GM19025 (cell line): ENCODE results near the gene MAST3.

Experiments used
- ATAC-seq: cut with Tn5 transposase; IDR thresholded peaks from one replicate; pipeline ENCODE4 v1.9.1; 2021; ENCODE audit warnings: mild to moderate bottlenecking, low read depth, moderate library complexity; ENCODE audit not compliant: unreplicated experiment

MAST3 gene

GRCh38 chr19:18131841-18132596, 34.4 kb downstream of the MAST3 start:
- ATAC-seq, result no peak

- ATAC-seq, result no peak
These were observed 38.4 kb downstream of the MAST3 start for GRCh38 chr19:18135712-18136584.

- no peak for ATAC-seq
These were observed 39.7 kb downstream of the MAST3 start for GRCh38 chr19:18137242-18137641.

- no peak for ATAC-seq
These were observed 40.2 kb downstream of the MAST3 start for GRCh38 chr19:18137657-18138339.

- no peak for ATAC-seq
These were observed 42.9 kb downstream of the MAST3 start for GRCh38 chr19:18140473-18140872.

DNA sequence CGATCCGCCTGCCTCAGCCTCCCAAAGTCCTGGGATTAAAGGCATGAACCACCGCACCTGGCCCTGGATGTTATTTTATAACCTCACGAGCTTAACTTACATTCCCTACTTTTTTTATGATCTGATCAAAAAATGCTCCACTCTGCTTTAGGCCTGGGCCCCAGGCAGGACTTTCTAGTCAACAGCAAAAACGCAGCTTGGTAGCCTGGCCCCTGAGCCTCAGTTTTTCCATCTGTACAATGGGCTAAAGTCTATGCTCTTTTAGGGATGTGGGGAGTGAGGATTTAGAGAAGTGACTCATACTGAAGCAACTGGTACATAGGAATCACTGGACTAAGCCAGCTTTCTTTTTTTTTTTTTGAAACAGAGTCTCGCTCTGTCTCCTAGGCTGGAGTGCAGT, 43.5 kb downstream of the MAST3 start:
- ATAC-seq, result no peak

DNA sequence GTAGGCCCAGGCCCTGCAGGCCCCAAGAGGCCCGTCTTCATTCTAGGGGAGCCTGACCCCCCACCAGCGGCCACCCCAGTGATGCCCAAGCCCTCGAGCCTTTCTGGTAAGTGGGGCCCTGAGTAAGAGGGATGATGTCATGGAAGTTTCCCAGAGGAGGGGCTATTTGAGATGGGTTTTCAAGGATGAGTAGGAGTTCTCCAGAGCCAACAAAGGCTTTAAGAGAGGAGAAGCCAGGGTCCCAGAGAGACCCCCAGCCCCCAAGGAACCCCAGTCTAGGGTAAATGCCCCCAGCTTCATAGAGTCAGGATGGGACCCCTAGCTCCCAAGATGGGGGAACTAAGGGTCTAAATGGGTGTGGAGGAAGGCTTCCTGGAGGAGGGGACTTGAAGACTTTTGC, 46.3 kb downstream of the MAST3 start:
- no peak for ATAC-seq

- ATAC-seq, result no peak
These were observed 46.8 kb downstream of the MAST3 start for GRCh38 chr19:18144361-18144760.

GRCh38 chr19:18144906-18145305, 47.3 kb downstream of the MAST3 start:
- no peak for ATAC-seq

GRCh38 chr19:18145391-18145999, 47.9 kb downstream of the MAST3 start:
- no peak for ATAC-seq

DNA sequence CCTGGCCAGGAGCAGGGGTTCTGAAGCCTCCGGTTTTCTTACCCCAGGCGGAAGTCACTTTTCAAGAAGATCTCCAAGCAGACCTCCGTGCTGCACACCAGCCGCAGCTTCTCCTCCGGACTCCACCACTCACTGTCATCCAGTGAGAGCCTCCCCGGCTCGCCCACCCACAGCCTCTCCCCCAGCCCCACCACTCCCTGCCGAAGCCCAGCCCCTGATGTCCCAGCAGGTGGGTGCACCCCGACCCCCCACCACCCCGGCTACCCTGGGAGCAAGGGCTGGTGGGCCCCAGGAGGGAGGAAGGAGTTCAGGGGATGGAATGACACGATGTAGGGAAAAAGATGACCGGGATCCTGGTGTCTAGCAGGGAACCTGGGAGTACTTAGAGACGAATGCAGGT, 49.8 kb downstream of the MAST3 start:
- ATAC-seq, result no peak

DNA sequence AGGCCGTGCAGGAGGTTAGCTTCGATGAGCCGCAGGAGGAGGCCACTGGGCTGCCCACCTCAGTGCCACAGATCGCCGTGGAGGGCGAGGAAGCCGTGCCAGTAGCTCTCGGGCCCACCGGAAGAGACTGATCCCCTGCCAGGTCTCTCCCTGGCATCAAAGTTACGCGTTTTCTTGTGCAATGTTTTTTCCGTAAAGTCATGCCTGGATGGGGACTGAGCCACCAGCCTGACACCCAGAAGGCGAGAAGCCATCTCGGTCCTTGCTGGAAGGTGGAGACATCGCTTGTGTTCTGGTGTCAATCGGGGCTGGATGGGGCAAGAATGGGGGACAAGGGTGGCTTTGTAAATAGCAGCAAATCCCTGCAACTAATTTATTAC, 52.0 kb downstream of the MAST3 start:
- no peak for ATAC-seq

- ATAC-seq, result no peak
These were observed 53.4 kb downstream of the MAST3 start for GRCh38 chr19:18150776-18151624.

GRCh38 chr19:18152442-18152816, 54.9 kb downstream of the MAST3 start:
- ATAC-seq, result peak; percentile 48

DNA sequence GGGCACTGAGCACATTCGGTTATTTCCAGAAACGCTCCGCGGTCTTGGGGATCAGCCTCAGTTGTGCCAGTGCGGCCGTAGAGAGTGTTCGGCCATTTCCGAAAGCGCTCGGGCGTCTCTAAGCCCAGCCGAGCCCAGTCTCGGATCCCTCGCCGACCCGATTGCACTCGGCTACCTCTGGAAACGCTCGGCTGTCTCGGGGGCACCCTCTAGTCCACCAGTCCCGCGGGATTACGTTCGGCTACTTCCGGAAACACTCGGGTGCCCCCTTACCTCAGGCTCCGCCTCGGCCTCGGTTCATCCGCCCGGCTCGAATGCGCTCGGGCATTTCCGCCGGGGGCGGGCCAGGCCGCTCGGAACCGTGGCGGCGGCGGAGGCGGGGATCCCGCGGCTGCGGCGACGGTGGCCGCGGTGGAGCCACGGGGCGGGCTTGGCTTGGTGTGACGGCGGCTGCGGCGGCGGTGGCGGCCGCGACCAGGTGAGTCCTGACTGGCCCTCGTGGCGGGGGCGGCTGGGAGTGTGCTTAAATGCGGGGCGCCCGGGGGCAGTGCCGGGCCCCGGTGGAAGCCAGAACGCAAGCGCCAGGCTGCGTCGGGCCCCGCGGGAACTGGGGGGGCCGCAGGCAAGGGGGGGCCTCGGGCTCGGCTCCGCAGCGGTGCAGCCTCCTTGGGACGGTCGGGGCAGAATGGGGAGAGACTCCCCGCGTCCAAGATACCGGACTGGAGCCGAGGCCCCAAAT, 55.4 kb downstream of the MAST3 start, which contains the start of gene PIK3R2:
Gene PIK3R2 (plus strand): TSS at position 347 of the 739 bp plus-strand sequence. CDS start 2,717 bp downstream, outside the sequence.
- ATAC-seq, result peak; percentile 68

- peak; percentile 1 for ATAC-seq
These were observed 56.1 kb downstream of the MAST3 start for GRCh38 chr19:18153556-18154134.

- ATAC-seq, result no peak
These were observed 57.8 kb downstream of the MAST3 start for GRCh38 chr19:18155095-18156087.

DNA sequence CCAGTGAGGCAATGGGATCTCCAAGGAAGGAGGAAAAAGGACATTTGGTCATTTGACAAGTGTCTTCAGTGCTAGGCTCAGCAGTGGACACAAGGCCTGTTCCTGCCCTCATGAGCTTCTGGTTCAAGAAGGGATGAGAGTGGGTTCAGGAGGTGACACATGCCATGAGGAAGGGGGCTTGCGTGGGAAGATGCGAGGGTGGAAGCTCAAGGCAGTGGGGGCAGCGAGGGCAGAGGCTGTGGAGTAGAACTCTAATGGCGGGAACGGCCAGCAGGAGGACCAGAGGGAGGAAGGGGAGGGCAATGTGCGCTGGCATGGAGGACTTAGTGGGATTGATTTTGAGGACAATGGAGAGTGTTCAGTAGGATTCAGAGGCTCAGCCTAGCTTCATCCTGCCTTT, 58.7 kb downstream of the MAST3 start:
- ATAC-seq, result no peak
